Stimulated activated CD4-positive, alpha-beta T cell treated with anti-CD3 and anti-CD28 coated beads, TNF-alpha, amount 100 ng/mL, for 4 hours (primary cell): Measurements from ENCODE around the gene SEC24A.
A peak's percentile ranks its signal among the peaks of the same experiment; 100 is the strongest.
"Not testable (repeated sequence)": the region's sequence is repeated elsewhere in the genome, so short reads cannot be mapped to it uniquely, and the experiment has no call there.

Source experiments
- DNase-seq, 3 experiments: peaks; one replicate each; pipeline ENCODE4 v3.0.0-alpha.2; 2020; ENCODE audit warnings: low read depth in 3 of 3

The SEC24A gene

DNA sequence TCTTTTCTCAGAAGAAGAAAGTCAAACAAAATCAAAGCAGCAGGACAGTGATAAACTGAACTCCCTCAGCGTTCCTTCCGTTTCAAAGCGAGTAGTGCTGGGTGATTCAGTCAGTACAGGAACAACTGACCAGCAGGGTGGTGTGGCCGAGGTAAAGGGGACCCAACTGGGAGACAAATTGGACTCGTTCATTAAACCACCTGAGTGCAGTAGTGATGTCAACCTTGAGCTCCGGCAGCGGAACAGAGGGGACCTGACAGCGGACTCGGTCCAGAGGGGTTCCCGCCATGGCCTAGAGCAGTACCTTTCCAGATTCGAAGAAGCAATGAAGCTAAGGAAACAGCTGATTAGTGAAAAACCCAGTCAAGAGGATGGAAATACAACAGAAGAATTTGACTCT lies 92.5 kb downstream of the SEC24A start:
- DNase-seq, result no peak

DNA sequence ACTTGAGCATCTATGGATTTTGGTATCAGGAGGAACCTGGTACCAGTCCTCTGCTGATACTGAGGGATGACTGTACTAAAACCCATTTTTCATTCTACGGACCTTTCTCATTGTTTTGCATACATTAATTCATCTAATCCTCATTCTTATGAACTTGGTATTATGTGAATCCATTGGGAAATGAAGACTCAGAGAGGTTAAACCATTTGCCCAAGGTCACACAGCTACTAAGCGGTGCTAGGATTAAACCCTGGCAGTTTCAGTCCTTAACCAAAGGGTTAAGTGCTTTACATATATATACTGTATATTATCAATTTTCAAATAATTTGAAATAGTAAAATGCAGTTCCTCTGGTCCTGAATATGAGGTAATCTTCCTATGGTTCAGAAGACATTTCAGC lies 93.5 kb downstream of the SEC24A start:
- DNase-seq, result no peak

DNA sequence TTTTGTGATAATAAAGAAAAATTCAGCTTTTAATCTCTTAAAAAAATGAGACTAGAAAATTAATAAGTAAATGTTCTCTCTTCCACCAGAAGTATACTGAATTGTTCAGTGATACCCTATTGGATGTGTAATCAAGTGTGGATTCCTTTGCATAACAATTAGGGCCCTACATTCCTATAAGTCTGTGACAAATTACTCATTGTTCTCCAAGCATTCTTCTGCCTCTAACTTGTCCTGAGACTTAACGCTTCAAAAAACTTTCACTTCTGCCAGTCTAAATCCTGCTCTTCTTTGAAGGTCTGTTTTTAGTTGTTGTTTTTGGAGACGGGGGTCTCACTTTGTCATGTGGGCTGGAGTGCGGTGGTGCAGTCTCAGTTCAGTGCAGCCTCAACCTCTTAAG lies 100.8 kb downstream of the SEC24A start:
- no peak for DNase-seq

DNA sequence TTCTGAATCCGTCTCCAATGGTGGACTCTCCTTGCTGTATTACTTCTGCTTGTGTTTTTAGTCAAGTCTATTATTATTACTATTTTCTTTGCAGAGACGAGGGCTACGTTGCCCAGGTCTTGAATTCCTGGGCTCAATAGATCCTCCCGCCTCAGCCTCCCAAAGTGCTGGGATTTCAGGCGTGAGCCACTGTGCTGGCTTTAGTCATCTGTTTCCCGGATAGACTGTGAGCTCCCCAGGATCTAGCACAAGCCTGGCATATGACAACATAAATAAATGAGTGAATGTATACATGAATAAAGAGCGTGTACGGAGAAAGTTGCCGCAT lies 109.6 kb downstream of the SEC24A start:
- DNase-seq, result no peak

DNA sequence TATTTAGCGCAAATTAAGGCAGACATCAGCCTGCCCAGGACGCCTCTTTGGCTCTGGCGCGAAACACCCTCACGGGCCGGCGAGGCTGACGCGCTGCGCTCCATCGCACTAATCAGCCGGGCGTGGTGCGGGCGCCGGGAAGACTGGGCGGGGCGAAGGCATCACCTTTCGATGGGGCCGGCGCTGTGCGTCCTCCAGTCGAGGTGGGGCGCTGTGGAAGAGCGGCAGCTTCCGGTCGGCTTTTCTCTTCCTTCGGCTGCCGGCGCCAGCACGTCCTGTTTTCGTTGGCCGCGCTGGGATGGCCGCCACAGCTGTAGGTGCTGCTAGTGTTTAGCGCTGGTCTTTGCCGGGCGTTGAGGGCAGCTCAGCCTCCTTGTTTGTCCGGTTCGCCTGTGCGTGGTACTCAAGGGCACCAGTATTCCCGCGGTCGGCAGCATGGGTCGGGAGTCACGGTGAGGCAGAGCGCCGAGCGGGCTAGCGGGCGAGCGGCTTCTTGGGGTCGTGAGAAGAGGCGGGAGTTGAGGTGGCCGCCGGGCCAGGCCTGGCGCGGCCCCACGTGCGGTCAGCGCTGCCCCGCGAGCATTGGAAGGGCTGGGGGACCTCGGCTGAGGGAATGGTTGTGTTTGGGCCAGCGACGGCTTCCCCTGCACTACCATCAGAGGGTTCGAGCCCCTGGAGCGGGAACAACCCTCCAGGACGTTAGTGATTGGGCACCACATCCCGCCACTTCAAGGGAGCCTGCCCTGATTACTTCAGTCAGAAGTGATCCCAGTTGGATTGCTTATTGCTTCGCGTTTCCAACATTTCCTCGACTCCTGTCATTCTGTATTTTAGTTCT lies 110.1 kb downstream of the SEC24A start, which contains the start of gene DDX46:
Gene DDX46, plus strand, starts transcription at position 276 of the 838 bp plus-strand sequence. Its CDS starts 160 bp downstream, at position 436.
- peak; percentile 81 to 89 (median 83) for DNase-seq

DNA sequence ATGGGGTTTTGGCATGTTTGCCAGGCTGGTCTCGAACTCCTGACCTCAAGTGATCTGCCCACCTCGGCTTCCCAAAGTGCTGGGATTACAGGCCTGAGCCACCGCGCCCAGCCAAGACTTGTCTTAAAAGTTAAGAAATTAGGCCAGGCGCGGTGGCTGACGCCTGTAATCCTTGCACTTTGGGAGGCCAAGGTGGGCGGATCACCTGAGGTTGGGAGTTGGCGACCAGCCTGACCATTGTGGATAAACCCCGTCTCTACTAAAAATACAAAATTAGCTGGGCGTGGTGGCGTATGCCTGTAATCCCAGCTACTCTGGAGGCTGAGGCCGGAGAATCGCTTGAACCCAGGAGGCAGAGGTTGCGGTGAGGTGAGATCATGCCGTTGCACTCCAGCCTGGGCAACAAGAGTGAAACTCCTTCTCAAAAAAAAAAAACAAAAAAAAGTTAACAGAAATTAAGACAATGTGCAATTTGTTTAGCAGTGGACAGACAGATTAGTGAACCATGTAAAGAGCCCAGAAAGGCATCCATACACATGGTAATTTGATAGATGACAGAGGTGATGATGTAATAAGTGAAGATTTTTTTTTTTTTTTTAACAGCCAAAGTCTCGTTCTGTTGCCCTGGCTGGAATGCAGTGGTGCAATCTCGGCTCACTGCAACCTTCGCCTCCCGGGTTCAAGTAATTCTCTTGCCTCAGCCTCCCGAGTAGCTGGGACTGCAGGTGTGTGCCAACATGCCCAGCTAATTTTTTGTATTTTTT lies 119.1 kb downstream of the SEC24A start:
- DNase-seq, result not testable (repeated sequence)

DNA sequence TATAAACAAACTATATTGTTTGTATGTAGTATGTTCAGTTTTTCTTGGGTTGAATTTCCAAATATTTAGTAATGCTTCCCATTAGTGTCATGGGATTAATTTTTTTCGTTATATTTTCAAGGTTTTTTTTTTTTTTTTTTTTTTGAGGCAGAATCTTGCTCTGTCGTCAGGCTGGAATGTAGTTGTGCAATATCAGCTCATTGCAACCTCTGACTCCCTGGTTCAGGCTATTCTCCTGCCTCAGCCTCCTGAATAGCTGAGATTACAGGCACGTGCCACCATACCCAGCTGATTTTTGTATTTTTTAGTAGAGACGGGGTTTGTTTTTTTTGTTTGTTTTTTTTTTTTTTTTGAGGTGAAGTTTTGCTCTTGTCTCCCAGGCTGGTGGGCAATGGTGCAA lies 120.6 kb downstream of the SEC24A start:
- DNase-seq, result no peak

DNA sequence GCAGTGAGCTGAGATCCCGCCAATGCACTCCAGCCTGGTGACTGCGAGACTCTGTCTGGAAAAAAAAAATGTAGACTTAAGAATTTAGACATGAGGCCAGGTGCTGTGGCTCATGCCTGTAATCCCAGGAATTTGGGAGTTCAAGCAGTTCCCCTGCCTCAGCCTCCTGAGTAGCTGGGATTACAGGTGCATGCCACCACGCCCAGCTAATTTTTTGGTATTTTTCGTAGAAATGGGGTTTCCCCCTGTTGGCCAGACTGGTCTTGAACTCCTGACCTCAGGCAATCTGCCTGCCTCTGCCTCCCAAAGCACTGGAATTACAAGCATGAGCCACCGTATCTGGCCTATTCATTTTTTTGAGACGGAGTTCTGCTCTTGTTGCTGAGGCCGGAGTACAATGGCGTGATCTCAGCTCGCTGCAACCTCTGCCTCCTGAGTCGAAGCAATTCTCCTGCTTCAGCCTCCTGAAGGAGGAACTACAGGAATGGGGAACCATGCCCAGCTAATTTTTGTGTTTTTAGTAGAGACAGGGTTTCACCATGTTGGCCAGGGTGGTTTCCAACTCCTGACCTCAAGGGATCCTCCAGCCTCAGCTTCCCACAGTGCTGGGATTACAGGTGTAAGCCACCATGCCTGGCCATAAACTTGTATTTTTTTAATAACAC lies 124.0 kb downstream of the SEC24A start:
- DNase-seq, result no peak

DNA sequence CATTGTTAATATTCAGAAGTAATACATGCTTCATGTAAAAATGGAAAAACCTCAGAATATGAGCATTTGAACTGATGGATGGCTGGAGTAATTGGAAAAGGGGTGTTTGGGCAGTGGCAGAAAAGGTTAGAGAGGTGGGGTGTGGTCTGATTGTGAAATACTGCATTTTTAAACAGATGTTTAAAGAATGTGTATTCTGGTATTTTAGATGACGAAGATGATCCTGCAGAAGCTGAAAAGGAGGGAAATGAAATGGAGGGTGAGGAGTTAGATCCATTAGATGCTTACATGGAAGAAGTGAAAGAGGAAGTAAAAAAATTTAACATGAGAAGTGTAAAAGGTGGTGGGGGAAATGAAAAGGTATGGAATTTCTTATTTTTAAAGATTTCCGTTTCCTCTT lies 128.8 kb downstream of the SEC24A start:
- no peak for DNase-seq
